ENCODE data around the gene INTS11. TPM values are rescaled to one million over a fixed set of nuclear protein-coding genes. Genes with fewer than 3 reads are reported as not detected.

INTS11 gene
- total RNA-seq, 1 experiment from 2014 or later, result 90.2 TPM

DNA sequence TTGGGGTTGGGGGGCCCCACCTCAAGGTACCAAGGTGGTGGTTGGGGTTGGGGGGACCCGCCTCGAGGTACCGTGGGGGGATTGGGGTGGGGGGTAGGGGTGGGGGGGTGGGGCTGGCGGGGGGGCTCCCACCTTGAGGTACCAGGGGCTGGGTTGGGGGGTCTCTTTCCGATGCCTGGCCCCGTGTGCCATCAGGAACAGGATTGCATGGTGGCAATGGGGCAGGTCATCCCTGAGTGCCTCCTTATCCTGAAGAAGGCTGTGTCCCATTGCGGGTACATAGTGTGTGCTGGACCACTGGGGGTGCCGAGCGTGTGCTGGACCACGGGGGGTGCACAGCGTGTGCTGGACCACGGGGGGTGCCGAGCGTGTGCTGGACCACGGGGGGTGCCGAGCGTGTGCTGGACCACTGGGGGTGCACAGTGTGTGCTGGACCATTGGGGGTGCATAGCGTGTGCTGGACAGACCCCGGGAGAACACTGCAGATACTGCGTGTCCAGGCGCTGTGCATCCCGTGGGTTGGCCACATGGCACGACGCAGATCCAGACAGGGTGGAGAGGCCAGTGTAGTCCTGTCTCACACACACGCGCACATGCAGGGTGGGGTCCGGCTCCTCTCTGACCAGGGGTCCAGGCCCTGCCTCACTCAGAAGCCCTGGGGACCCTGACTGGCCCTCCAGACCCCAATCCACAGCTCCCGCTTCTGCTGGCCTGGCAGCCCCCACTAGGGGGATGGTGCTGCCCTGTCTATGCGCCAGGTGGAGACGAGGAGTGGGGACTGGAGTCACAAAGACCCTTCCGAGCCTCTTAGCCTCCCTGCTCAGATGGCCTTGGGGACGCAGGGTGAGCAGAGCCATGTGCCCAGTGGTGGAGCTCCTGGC is 40.0 kb downstream of the INTS11 start:
- no peak for DNase-seq (ENCODE audit: low read depth)
- in situ Hi-C loops (cut with HindIII; ENCODE audit: low pct_unique_long_range_greater_than_20kb, low sequenced_read_pairs), result no loop called here

DNA sequence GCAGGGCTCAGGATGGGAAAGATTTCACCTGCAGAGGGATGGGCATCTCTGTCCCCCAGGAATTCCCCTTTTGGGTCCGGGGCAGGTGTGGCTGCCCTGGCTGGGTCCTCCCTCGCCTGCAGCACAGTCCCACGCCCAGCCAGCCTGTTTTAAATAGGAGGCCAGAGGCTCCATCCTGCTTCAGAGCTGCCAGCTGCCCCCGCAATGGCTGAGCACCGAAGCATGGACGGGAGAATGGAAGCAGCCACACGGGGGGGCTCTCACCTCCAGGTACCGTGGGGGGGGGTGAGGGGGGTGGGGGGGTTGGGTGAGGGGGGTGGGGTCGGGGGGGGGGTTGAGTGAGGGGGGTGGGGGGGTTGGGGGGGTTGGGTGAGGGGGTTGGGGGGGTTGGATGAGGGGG is 40.6 kb downstream of the INTS11 start:
- in situ Hi-C loops (cut with HindIII; ENCODE audit: low pct_unique_long_range_greater_than_20kb, low sequenced_read_pairs), result no loop called here
- DNase-seq (ENCODE audit: low read depth), result peak; percentile 26

DNA sequence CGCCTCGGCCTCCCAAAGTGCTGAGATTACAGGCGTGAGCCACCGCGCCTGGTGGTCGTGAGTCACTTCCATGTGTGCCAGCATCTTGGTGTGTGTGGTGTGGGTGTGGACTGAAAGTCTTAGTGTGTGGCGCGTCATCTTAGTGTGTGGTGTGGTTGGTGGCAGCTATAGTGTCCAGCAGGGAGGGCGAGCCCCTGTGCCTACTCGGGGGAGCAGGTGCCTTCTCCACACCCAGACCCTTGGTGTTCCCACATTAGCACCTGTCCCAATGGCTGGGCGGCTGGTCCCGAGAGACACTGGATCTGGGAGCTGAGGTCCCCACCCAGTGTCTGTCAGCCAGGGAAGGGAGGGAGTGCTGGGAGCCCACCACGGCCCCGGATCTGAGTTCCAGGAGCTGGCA is 41.5 kb downstream of the INTS11 start:
- no peak for DNase-seq (ENCODE audit: low read depth)
- in situ Hi-C loops (cut with HindIII; ENCODE audit: low pct_unique_long_range_greater_than_20kb, low sequenced_read_pairs), result no loop called here

DNA sequence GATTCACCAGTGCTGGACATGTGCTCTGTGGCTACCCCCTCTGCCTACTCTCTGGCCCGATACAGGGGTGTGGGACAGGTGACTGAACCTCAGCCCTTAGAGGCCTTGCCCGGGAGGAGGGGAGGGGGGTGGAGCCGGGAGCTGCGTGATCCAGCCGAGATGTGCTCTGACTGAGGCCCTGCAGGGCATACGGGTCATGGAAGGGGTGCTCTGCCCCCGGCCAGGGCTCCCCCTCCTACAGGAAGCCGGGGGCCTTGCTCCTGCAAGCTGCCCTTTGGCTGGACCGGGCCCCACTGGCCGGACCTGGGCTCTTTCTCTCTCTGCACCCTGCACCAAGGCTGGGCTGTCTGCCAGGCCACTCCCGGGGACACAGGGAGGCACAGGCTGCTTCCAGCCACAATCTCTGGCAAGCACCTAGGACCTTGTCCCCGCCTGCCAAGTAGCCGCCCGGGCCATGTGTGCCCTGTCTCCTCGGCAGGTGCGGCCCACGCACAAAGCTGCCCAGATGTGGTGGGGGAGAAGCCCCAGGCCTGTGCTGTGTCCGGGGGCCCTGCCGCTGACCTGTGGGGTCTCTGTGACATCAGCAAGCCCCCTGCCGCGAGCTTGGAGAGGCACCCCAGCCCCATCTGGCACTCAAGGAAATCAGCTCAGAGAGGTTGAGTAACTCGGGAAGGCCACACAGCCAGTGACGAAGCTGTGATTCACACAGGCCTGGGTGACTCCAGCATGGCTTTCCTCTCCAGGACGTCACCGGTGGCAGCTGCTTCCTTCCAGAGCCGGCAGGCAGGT is 42.7 kb downstream of the INTS11 start:
- DNase-seq (ENCODE audit: low read depth), result no peak

DNA sequence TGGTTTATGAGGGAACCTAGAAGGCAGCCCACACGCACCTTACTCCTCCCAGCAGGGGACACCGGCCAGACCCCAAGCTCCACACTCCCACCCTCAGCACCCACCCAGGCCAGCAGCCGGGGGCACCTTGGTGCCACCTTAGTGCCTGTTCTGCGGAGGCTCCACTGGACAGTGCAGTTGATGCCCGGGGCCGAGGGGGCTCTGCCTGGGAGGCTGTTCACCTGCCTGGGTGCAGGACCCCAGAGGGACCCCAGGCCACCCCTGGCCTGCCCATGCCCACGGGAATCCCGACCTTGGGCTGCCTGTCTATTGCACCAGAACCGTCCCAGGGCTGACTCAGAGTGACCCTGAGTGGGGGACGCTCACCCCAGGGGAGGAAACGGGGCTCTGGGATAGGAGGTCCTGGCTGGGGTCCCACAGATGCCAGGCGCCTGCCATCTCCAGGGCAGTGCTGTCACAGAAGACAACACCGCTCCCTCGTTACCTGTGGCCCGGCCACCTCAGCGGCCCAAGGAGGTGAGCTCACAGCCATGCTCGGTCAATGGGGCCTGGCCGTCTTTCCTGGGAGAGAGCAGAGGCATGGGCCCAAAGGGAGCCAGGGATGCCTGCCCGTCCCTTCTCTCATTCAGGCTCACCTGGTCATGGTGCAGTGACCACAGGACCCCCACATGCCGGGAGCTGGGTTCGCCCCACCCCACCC is 43.5 kb downstream of the INTS11 start:
- DNase-seq (ENCODE audit: low read depth), result no peak
- in situ Hi-C loops (cut with HindIII; ENCODE audit: low pct_unique_long_range_greater_than_20kb, low sequenced_read_pairs), result no loop called here

More for the DNA sequence above, 42.7 kb downstream of the INTS11 start:
- in situ Hi-C loops (cut with HindIII; ENCODE audit: low pct_unique_long_range_greater_than_20kb, low sequenced_read_pairs), result no loop called here

GRCh38 chr1:1279028-1279427 is 45.4 kb downstream of the INTS11 start:
- in situ Hi-C loops (cut with HindIII; ENCODE audit: low pct_unique_long_range_greater_than_20kb, low sequenced_read_pairs), result no loop called here
- DNase-seq (ENCODE audit: low read depth), result no peak

GRCh38 chr1:1278620-1279019 is 45.8 kb downstream of the INTS11 start:
- no peak for DNase-seq (ENCODE audit: low read depth)
- in situ Hi-C loops (cut with HindIII; ENCODE audit: low pct_unique_long_range_greater_than_20kb, low sequenced_read_pairs), result no loop called here

GRCh38 chr1:1275836-1276235 is 48.6 kb downstream of the INTS11 start:
- in situ Hi-C loops (cut with HindIII; ENCODE audit: low pct_unique_long_range_greater_than_20kb, low sequenced_read_pairs), result no loop called here
- DNase-seq (ENCODE audit: low read depth), result no peak

GRCh38 chr1:1274931-1275431 is 49.5 kb downstream of the INTS11 start:
- in situ Hi-C loops (cut with HindIII; ENCODE audit: low pct_unique_long_range_greater_than_20kb, low sequenced_read_pairs), result no loop called here
- no peak for DNase-seq (ENCODE audit: low read depth)

DNA sequence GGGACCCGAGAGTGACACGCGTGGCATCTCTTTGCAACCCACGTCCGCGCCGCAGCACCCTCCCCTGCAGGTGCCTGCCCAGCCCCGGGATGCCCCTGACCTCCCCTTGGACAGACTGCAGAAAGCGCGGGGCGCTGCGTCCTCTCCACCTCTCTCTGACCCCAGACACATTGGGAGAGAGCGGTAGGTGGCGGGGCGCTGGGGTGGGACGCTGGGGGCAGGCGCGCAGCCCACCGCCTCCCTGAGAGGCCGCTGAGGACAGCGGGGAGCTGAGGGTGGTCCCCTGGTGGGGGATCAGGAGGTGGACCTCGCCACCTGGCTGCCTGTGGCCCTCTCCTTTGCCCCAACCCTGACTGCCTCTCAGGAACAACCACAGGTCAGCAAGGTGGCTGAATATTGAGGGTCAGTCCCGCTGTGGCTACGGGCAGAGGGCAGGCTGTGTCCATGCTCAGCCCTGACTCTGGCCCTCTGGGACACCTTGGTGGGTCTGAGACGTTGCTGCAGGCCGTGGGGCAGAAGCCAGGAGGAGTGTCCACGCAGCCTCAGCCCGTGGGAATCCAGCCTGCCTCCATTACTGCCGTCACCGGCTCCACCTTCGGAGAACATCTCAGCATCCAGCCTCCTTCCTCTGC is 50.0 kb downstream of the INTS11 start:
- in situ Hi-C loops (cut with HindIII; ENCODE audit: low pct_unique_long_range_greater_than_20kb, low sequenced_read_pairs), result no loop called here
- no peak for DNase-seq (ENCODE audit: low read depth)

GRCh38 chr1:1273512-1274298 is 50.8 kb downstream of the INTS11 start, which contains the start of gene UBE2J2:
TSS of gene UBE2J2 (minus strand) at chr1:1273854. CDS start at chr1:1267992, 5,862 bp downstream.
- in situ Hi-C loops (cut with HindIII; ENCODE audit: low pct_unique_long_range_greater_than_20kb, low sequenced_read_pairs), result no loop called here
- peak; percentile 76 for DNase-seq (ENCODE audit: low read depth)

DNA sequence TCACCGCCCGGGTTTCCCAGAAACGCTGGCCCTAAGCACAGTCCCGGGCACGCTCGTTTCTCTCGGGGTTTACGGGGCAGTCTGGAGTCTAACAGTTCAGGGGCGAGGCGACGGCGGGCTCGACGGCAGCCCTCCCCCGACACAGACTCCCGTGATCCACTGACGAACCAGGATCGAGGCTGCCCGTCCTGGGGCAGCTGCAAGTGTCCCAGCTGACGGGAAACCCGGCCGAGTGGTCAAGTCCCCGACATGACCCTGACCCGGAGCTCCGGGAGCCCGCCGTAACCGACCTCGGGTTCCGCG is 51.3 kb downstream of the INTS11 start:
- no peak for DNase-seq (ENCODE audit: low read depth)
- in situ Hi-C loops (cut with HindIII; ENCODE audit: low pct_unique_long_range_greater_than_20kb, low sequenced_read_pairs), result no loop called here

- DNase-seq (ENCODE audit: low read depth), result no peak
- in situ Hi-C loops (cut with HindIII; ENCODE audit: low pct_unique_long_range_greater_than_20kb, low sequenced_read_pairs), result no loop called here
These were observed 51.9 kb downstream of the INTS11 start for GRCh38 chr1:1272341-1273208.

DNA sequence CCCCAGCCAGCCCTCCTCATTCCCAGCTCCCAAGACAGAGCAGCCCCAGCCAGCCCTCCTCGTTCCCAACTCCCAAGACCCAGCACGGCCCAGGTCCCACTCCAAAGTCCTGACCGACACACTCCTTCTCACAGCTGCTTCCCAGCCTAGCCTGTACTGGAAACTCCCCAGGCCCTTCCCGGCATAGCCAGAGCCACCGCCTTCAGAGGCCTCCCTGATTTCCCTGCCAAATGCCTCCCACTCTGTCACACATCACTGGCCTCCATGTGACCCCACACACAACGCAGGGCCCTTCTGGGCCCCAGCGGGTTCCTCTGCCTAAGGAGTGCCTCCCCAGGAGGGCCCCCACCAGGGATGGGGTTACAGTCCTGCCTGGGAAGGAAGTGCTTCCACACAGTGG is 53.6 kb downstream of the INTS11 start:
- DNase-seq (ENCODE audit: low read depth), result no peak
- in situ Hi-C loops (cut with HindIII; ENCODE audit: low pct_unique_long_range_greater_than_20kb, low sequenced_read_pairs), result no loop called here

DNA sequence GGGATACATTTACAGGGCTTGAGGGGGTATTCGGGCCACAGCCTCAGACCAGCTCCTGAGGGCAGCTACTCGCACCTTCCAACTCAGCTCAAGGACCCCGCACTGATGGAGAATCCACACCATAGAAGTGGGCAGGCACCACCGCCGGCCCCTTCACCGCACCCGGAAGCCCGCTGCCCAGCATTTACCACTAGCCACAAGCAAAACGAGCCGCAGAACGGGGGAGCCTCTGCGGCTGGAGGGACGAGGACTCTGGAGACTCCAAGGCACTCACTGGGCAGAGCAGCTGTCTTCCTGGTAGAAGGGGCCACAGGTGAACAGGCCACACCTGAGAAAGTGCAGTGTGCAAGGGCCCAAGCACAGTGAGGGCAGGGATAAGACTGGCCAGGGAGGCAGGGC is 56.2 kb downstream of the INTS11 start:
- in situ Hi-C loops (cut with HindIII; ENCODE audit: low pct_unique_long_range_greater_than_20kb, low sequenced_read_pairs), result no loop called here
- DNase-seq (ENCODE audit: low read depth), result no peak

- DNase-seq (ENCODE audit: low read depth), result no peak
- in situ Hi-C loops (cut with HindIII; ENCODE audit: low pct_unique_long_range_greater_than_20kb, low sequenced_read_pairs), result no loop called here
These were observed 56.8 kb downstream of the INTS11 start for GRCh38 chr1:1267488-1268283.
